22Rv1 (cell line): Measurements from ENCODE around the gene PEX10.

Source experiments
- ZFX ChIP-seq: fragments of 450-650 bp; IDR thresholded peaks from 2 replicates; pipeline ENCODE4 v1.6.1; 2017; ENCODE audit warnings: antibody characterized with exemption, borderline replicate concordance
- TF ChIP-seq, protein P1 (sequence below): fragments of 450-650 bp; IDR thresholded peaks from 2 replicates; pipeline ENCODE4 v1.5.1; 2017; ENCODE audit warnings: mild to moderate bottlenecking

- TF ChIP-seq, protein P1, sequence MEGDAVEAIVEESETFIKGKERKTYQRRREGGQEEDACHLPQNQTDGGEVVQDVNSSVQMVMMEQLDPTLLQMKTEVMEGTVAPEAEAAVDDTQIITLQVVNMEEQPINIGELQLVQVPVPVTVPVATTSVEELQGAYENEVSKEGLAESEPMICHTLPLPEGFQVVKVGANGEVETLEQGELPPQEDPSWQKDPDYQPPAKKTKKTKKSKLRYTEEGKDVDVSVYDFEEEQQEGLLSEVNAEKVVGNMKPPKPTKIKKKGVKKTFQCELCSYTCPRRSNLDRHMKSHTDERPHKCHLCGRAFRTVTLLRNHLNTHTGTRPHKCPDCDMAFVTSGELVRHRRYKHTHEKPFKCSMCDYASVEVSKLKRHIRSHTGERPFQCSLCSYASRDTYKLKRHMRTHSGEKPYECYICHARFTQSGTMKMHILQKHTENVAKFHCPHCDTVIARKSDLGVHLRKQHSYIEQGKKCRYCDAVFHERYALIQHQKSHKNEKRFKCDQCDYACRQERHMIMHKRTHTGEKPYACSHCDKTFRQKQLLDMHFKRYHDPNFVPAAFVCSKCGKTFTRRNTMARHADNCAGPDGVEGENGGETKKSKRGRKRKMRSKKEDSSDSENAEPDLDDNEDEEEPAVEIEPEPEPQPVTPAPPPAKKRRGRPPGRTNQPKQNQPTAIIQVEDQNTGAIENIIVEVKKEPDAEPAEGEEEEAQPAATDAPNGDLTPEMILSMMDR: no peak
- TF ChIP-seq ZFX: no peak
Observed at GRCh38 chr1:2408456-2408855, 3.9 kb downstream of the PEX10 start.
